Measurements from ENCODE around the gene TUT1.

DNA sequence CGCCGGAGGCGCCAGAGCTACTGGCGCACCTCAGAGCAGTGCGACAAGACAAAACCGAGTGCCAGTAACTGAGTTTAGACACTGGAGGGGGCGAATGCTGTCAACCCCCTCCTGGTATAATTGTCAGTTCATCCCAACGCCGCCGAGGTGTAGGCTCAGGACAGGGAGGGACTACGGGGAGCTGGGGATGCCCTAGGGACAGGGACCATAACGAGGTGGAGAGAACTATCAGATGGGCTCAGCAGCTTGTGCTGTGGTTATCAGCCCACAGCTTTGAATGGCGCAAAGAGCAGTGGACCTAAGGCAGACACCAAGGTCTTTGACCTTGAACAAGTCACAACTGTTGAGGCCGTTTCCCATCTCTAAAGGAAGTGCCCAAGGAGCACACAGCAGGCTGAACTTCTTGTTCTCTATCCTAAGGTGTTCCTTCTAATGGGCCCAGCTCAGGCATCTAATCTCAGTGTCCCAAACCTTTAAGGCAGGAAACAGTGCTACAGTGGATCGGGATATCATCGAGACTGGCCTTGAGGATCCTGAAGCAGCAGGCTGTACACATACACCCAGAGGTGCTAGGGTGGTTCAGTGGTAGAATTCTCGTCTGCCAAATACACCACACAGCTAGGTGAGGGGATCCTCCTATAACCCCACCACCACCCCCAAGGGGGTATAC lies 958 bp upstream of the TUT1 start:
- TF ChIP-seq, protein P1, sequence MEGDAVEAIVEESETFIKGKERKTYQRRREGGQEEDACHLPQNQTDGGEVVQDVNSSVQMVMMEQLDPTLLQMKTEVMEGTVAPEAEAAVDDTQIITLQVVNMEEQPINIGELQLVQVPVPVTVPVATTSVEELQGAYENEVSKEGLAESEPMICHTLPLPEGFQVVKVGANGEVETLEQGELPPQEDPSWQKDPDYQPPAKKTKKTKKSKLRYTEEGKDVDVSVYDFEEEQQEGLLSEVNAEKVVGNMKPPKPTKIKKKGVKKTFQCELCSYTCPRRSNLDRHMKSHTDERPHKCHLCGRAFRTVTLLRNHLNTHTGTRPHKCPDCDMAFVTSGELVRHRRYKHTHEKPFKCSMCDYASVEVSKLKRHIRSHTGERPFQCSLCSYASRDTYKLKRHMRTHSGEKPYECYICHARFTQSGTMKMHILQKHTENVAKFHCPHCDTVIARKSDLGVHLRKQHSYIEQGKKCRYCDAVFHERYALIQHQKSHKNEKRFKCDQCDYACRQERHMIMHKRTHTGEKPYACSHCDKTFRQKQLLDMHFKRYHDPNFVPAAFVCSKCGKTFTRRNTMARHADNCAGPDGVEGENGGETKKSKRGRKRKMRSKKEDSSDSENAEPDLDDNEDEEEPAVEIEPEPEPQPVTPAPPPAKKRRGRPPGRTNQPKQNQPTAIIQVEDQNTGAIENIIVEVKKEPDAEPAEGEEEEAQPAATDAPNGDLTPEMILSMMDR (IDR thresholded peaks at IDR 0.05; ENCODE audit: borderline replicate concordance, extremely low read depth, low read length, poor library complexity, severe bottlenecking) = peak; percentile 18
- no peak for TF ChIP-seq EZH2 (IDR thresholded peaks at IDR 0.05; ENCODE audit: borderline replicate concordance, low read depth, low read length, severe bottlenecking)

Data from DND-41 (cell line).